GM12878 (cell line): Measurements from ENCODE around the gene DEXI. TPM values are rescaled to one million over a fixed set of nuclear protein-coding genes. Genes with fewer than 3 reads are reported as not detected.

Experiments
- BMI1 ChIP-seq: fragments of 450-650 bp; IDR thresholded peaks from 2 replicates; pipeline ENCODE4 v1.6.1; 2016; ENCODE audit warnings: mild to moderate bottlenecking, moderate library complexity, borderline replicate concordance
- DPF2 ChIP-seq: fragments of 450-650 bp; IDR thresholded peaks from 2 replicates; pipeline ENCODE4 v1.6.1; 2017; ENCODE audit warnings: mild to moderate bottlenecking
- FOS ChIP-seq: IDR thresholded peaks from 3 replicates; pipeline ENCODE4 v1.6.1; 2011; ENCODE audit warnings: borderline replicate concordance; ENCODE audit not compliant: insufficient read length; ENCODE audit errors: extremely low read depth
- HDAC2 ChIP-seq: fragments of 200-600 bp; sonication (generic); IDR thresholded peaks from 2 replicates; pipeline ENCODE4 v1.6.1; 2017
- IRF4 ChIP-seq: IDR thresholded peaks from 2 replicates; pipeline ENCODE4 v1.6.1; 2011; ENCODE audit warnings: low read depth, low read length
- LARP7 ChIP-seq: fragments of 450-650 bp; IDR thresholded peaks from 2 replicates; pipeline ENCODE4 v1.6.1; 2017; ENCODE audit warnings: mild to moderate bottlenecking
- MLLT1 ChIP-seq: fragments of 450-650 bp; IDR thresholded peaks from 2 replicates; pipeline ENCODE4 v1.6.1; 2016; ENCODE audit warnings: mild to moderate bottlenecking
- MXI1 ChIP-seq: fragments of 150-350 bp; IDR thresholded peaks from 2 replicates; pipeline ENCODE4 v1.6.1; 2011; ENCODE audit warnings: low read depth, mild to moderate bottlenecking, inconsistent platforms, low read length, improper control_type of control experiment
- NFXL1 ChIP-seq: fragments of 450-650 bp; IDR thresholded peaks from 2 replicates; pipeline ENCODE4 v1.6.1; 2017; ENCODE audit warnings: antibody characterized with exemption, mild to moderate bottlenecking, borderline replicate concordance
- NR2C2 ChIP-seq: IDR thresholded peaks from 2 replicates; pipeline ENCODE4 v1.6.1; 2011; ENCODE audit warnings: borderline replicate concordance, low read depth; ENCODE audit not compliant: control insufficient read depth, insufficient read length
- PAX5 ChIP-seq: IDR thresholded peaks from 2 replicates; pipeline ENCODE4 v1.6.1; 2011; ENCODE audit warnings: low read depth, low read length, borderline replicate concordance
- PBX3 ChIP-seq: IDR thresholded peaks from 2 replicates; pipeline ENCODE4 v1.6.1; 2011; ENCODE audit warnings: mild to moderate bottlenecking, low read depth, low read length, moderate library complexity; ENCODE audit not compliant: insufficient replicate concordance
- POU2F2 ChIP-seq: IDR thresholded peaks from 3 replicates; pipeline ENCODE4 v1.6.1; 2011; ENCODE audit warnings: low read depth, mild to moderate bottlenecking, low read length, borderline replicate concordance
- PRDM15 ChIP-seq: fragments of 450-650 bp; formaldehyde crosslinking; IDR thresholded peaks from 2 replicates; pipeline ENCODE4 v1.4.0; 2020; ENCODE audit warnings: mild to moderate bottlenecking, moderate library complexity
- RAD51 ChIP-seq: fragments of 450-650 bp; IDR thresholded peaks from 2 replicates; pipeline ENCODE4 v1.6.1; 2016; ENCODE audit warnings: moderate library complexity, mild to moderate bottlenecking, inconsistent platforms
- SMAD1 ChIP-seq: fragments of 450-650 bp; IDR thresholded peaks from 2 replicates; pipeline ENCODE4 v1.6.1; 2018; ENCODE audit warnings: mild to moderate bottlenecking, low read depth; ENCODE audit not compliant: partially characterized antibody
- SUPT20H ChIP-seq: IDR thresholded peaks from 2 replicates; pipeline ENCODE4 v1.6.1; 2011; ENCODE audit warnings: low read depth, mild to moderate bottlenecking, low read length, moderate library complexity, borderline replicate concordance; ENCODE audit not compliant: control insufficient read depth
- TARDBP ChIP-seq: IDR thresholded peaks from 2 replicates; pipeline ENCODE4 v1.6.1; 2016; ENCODE audit warnings: borderline replicate concordance
- TCF3 ChIP-seq: IDR thresholded peaks from 2 replicates; pipeline ENCODE4 v1.6.1; 2012; ENCODE audit warnings: low read depth, mild to moderate bottlenecking, low read length, borderline replicate concordance; ENCODE audit not compliant: insufficient read depth
- USF1 ChIP-seq: IDR thresholded peaks from 2 replicates; pipeline ENCODE4 v1.6.1; 2011; ENCODE audit warnings: borderline replicate concordance, low read depth, mild to moderate bottlenecking, moderate library complexity, mixed read lengths, low read length; ENCODE audit not compliant: insufficient read depth; ENCODE audit errors: extremely low read length
- USF2 ChIP-seq: IDR thresholded peaks from 2 replicates; pipeline ENCODE4 v1.6.1; 2011; ENCODE audit warnings: low read depth, low read length, improper control_type of control experiment, borderline replicate concordance
- YBX1 ChIP-seq: fragments of 450-650 bp; IDR thresholded peaks from 2 replicates; pipeline ENCODE4 v1.6.1; 2016; ENCODE audit warnings: antibody characterized with exemption
- polyA plus RNA-seq, 11 experiments: library from polyadenylated mRNA; depleted of rRNA in 4 of 11; unstranded in 6 of 11; stranded (reverse) in 5 of 11; fragments of >200 nt; fragmentation: Nextera tagmentation in 4 of 11; fragmentation: Illumina TruSeq in 1 of 11; extraction: Ambion mirVana in 4 of 11; extraction: Trizol in 1 of 11; gene quantifications; 1 replicate in 1 of 11; 2 replicates in 10 of 11; pipeline versions ENCODE4 v1.2.1 to v1.2.3, GENCODE V29; 2011 to 2016; ENCODE audit warnings: inconsistent platforms in 2 of 11, missing spikeins in 2 of 11, low read depth in 1 of 11
- total RNA-seq, 4 experiments: library from RNA; depleted of rRNA in 3 of 4; stranded (reverse); fragments of >200 nt in 3 of 4; fragmentation: Illumina TruSeq in 1 of 4; extraction: Trizol in 1 of 4; gene quantifications; 2 replicates each; pipeline versions ENCODE4 v1.2.1 to v1.2.3, GENCODE V29; 2013 to 2021

DEXI gene
- total and polyA plus RNA-seq, 10 of the 15 experiments (the other 5 are each of a cell fraction or from before 2014, with no cell fraction given), result 1.4 to 26.3 (median 18.4) TPM

- TF ChIP-seq PAX5, result no peak
- peak; percentile 67; the same call in 1 of the 3 replicates for TF ChIP-seq POU2F2
- no peak for TF ChIP-seq USF2
- TF ChIP-seq PRDM15 (CRISPR knock-in tag), result no peak
- peak; percentile 63 for TF ChIP-seq MLLT1
- TF ChIP-seq LARP7, result no peak
- no peak for TF ChIP-seq USF1
- TF ChIP-seq DPF2, result no peak
- no peak for TF ChIP-seq SUPT20H
- TF ChIP-seq IRF4, result no peak
- TF ChIP-seq YBX1, result no peak
- no peak for TF ChIP-seq RAD51
- no peak for TF ChIP-seq BMI1
- TF ChIP-seq TARDBP, result no peak
- TF ChIP-seq NFXL1, result no peak
- peak; percentile 56 for TF ChIP-seq PBX3
- no peak for TF ChIP-seq SMAD1
- TF ChIP-seq TCF3, result no peak
- TF ChIP-seq HDAC2, result no peak
- no peak for TF ChIP-seq FOS
- no peak for TF ChIP-seq NR2C2
- peak; percentile 70 for TF ChIP-seq MXI1
Observed at GRCh38 chr16:10918294-10919002, 23.8 kb downstream of the DEXI start (continued).
